ENCODE measurements around the gene ADPRHL1. TPM values are rescaled to one million over a fixed set of nuclear protein-coding genes. Genes with fewer than 3 reads are reported as not detected.

Gene ADPRHL1
- total and polyA plus RNA-seq, 2 donors (not counting 1 experiment from before 2014, with no cell fraction given), result 0.59 to 1.5 TPM

DNA sequence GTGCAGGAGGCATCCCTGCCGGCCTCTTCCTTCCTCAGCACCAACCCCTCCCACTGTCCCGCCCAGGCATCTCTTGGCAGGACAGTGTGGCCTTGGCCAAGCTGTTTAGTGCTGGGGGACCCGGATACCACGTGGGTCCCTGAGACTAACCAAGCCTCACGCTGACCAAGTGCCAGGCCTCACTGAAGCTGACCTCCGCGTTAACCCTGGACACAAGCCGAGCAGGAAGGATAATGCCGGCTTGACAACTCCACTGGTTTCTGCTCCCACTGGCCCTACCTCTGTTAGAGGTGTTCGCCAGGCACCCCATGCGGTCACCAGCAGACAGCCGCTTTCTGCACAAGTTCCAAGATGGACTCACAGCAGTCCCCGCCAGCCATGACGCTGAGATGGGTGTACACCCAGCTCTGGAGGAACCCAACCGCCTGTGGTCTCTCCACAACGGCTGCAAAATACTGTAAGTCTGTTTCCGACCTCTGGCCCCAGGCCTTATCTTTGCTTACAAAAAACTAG is 101.7 kb downstream of the ADPRHL1 start:
- Histone ChIP-seq H3K27me3 (ENCODE audit: control insufficient read depth, insufficient read depth, low read length) (no peaks in the 10 kb centered on the region), H3K9ac (ENCODE audit: insufficient read depth, low read length) (no peak overlapping the region), H3K36me3 (ENCODE audit: control insufficient read depth, insufficient read depth, low read length) (no peaks in the 10 kb centered on the region), H2AFZ (ENCODE audit: low read length) (no peak overlapping the region), H3K27ac (ENCODE audit: insufficient read depth, low read length) (no peak overlapping the region), H3K4me1 (ENCODE audit: control insufficient read depth, extremely low read depth, insufficient read depth, low read length) (no peaks in the 10 kb centered on the region), H3K4me3 (replicated peaks in 1 of 4; ENCODE audit: control extremely low read depth in 1 of 4, insufficient read depth in 1 of 4, low read depth in 3 of 4, low read length in 4 of 4) (no peak overlapping the region), H4K20me1 (ENCODE audit: control insufficient read depth, extremely low read depth, insufficient read depth, low read length) (no peaks in the 10 kb centered on the region), H3K4me2 (ENCODE audit: extremely low read depth, insufficient read depth, low read length) (no peak overlapping the region), H3K79me2 (ENCODE audit: control insufficient read depth, insufficient read depth, low read length) (no peaks in the 10 kb centered on the region), H3K9me3 (ENCODE audit: control insufficient read depth, insufficient read depth, low read depth, low read length) (no peaks in the 10 kb centered on the region)
- TF ChIP-seq EZH2 (IDR thresholded peaks at IDR 0.05; ENCODE audit: low read length, missing control alignments), result no peak
- TF ChIP-seq, protein P1, sequence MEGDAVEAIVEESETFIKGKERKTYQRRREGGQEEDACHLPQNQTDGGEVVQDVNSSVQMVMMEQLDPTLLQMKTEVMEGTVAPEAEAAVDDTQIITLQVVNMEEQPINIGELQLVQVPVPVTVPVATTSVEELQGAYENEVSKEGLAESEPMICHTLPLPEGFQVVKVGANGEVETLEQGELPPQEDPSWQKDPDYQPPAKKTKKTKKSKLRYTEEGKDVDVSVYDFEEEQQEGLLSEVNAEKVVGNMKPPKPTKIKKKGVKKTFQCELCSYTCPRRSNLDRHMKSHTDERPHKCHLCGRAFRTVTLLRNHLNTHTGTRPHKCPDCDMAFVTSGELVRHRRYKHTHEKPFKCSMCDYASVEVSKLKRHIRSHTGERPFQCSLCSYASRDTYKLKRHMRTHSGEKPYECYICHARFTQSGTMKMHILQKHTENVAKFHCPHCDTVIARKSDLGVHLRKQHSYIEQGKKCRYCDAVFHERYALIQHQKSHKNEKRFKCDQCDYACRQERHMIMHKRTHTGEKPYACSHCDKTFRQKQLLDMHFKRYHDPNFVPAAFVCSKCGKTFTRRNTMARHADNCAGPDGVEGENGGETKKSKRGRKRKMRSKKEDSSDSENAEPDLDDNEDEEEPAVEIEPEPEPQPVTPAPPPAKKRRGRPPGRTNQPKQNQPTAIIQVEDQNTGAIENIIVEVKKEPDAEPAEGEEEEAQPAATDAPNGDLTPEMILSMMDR (conservative IDR thresholded peaks at IDR 0.05 in 1 of 2, IDR thresholded peaks at IDR 0.05 in 1 of 2; ENCODE audit: low read depth in 1 of 2, low read length in 2 of 2), result no peak
- DNase-seq (ENCODE audit: low read depth in 2 of 2), result peak in 1 of 2 donors; percentile 22

DNA sequence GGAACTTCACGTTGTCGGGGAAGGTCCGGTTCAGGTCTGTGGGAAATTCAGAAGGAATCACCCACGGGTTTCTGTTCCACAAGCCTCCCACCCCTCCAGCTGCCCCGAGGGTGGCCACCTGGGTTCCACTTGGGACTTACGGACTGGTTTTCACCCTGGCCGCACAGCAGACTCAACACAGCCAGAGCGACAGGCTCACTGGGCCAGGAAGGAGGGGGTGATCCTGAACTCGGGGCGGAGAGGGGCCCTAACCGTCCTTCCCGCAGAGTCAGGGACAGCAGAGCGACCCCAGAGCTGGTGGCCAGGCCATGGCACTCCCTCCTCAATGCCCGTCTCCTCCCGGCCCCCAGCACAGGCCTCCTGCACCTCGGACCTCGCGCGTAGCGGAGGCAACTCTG is 102.4 kb downstream of the ADPRHL1 start:
- no peaks in the 10 kb centered on the region for H4K20me1 ChIP-seq (ENCODE audit: control insufficient read depth, extremely low read depth, insufficient read depth, low read length)
- H3K9me3 ChIP-seq (ENCODE audit: control insufficient read depth, insufficient read depth, low read depth, low read length), result no peaks in the 10 kb centered on the region
- H3K4me1 ChIP-seq (ENCODE audit: control insufficient read depth, extremely low read depth, insufficient read depth, low read length), result no peaks in the 10 kb centered on the region
- no peak for TF ChIP-seq EZH2 (IDR thresholded peaks at IDR 0.05; ENCODE audit: low read length, missing control alignments)
- TF ChIP-seq, protein P1 (conservative IDR thresholded peaks at IDR 0.05 in 1 of 2, IDR thresholded peaks at IDR 0.05 in 1 of 2; ENCODE audit: low read depth in 1 of 2, low read length in 2 of 2), result no peak
- no peaks in the 10 kb centered on the region for H3K36me3 ChIP-seq (ENCODE audit: control insufficient read depth, insufficient read depth, low read length)
- no peaks in the 10 kb centered on the region for H3K79me2 ChIP-seq (ENCODE audit: control insufficient read depth, insufficient read depth, low read length)
- H3K4me3 ChIP-seq (replicated peaks in 1 of 4; ENCODE audit: control extremely low read depth in 1 of 4, insufficient read depth in 1 of 4, low read depth in 3 of 4, low read length in 4 of 4), result no peak overlapping the region
- no peak overlapping the region for H3K9ac ChIP-seq (ENCODE audit: insufficient read depth, low read length)
- H3K27ac ChIP-seq (ENCODE audit: insufficient read depth, low read length), result no peak overlapping the region
- H3K27me3 ChIP-seq (ENCODE audit: control insufficient read depth, insufficient read depth, low read length), result no peaks in the 10 kb centered on the region
- H3K4me2 ChIP-seq (ENCODE audit: extremely low read depth, insufficient read depth, low read length), result no peak overlapping the region
- no peak overlapping the region for H2AFZ ChIP-seq (ENCODE audit: low read length)
- no peak for DNase-seq (ENCODE audit: low read depth in 2 of 2)

DNA sequence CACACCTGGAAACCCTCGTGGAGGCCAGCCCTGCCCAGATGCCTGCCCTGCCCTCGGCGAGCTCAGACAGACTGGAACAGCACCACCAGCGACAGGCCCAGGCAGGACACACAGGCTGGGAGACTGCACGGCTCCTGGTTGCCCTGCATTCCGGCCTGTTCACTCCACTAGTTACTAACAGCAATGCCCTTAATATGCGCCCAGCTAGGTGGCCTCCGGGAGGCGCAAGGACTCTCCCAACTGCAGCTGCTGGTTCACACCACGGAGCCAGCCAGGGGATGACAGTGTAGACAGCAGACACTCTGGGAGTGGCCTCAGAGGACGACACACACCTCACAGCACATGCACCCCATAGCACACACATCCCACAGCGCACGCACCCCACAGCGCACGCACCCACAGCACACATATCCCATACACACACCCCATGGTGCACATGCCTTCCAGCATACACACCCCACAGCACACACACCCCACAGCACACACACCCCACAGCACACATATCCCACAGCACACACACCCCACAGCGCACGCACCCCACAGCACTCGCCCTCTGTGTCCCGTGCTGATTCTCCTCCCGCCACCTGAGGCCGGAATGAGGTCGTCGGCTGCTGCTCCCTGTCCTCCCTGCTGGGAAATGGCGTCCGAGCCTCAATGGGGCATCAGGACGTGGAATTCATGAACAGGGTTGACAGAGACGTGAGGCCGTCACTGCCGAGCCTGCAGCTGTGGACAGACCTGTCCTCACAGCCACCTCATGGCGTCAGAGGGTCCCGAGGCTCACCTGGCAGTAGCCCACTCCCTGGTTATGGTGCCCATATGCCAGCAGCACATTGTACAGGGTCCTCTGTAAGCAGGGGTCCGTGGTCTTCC is 103.0 kb downstream of the ADPRHL1 start:
- Histone ChIP-seq H3K4me1 (ENCODE audit: control insufficient read depth, extremely low read depth, insufficient read depth, low read length) (no peaks in the 10 kb centered on the region), H3K36me3 (ENCODE audit: control insufficient read depth, insufficient read depth, low read length) (no peaks in the 10 kb centered on the region), H3K27ac (ENCODE audit: insufficient read depth, low read length) (no peak overlapping the region), H3K4me2 (ENCODE audit: extremely low read depth, insufficient read depth, low read length) (no peak overlapping the region), H3K9me3 (ENCODE audit: control insufficient read depth, insufficient read depth, low read depth, low read length) (no peaks in the 10 kb centered on the region), H3K9ac (ENCODE audit: insufficient read depth, low read length) (no peak overlapping the region), H2AFZ (ENCODE audit: low read length) (no peak overlapping the region), H3K27me3 (ENCODE audit: control insufficient read depth, insufficient read depth, low read length) (no peaks in the 10 kb centered on the region), H3K79me2 (ENCODE audit: control insufficient read depth, insufficient read depth, low read length) (no peaks in the 10 kb centered on the region), H3K4me3 (replicated peaks in 1 of 4; ENCODE audit: control extremely low read depth in 1 of 4, insufficient read depth in 1 of 4, low read depth in 3 of 4, low read length in 4 of 4) (no peak overlapping the region), H4K20me1 (ENCODE audit: control insufficient read depth, extremely low read depth, insufficient read depth, low read length) (no peaks in the 10 kb centered on the region)
- TF ChIP-seq, protein P1 (conservative IDR thresholded peaks at IDR 0.05 in 1 of 2, IDR thresholded peaks at IDR 0.05 in 1 of 2; ENCODE audit: low read depth in 1 of 2, low read length in 2 of 2), result no peak
- TF ChIP-seq EZH2 (IDR thresholded peaks at IDR 0.05; ENCODE audit: low read length, missing control alignments), result no peak
- DNase-seq (ENCODE audit: low read depth in 2 of 2), result no peak

Data from fibroblast of lung (primary cell).